IPS-15b (cell line): ENCODE results near the gene KDM2B.
A peak's percentile ranks its signal among the peaks of the same experiment; 100 is the strongest.

Experiments used
- H3K27me3 ChIP-seq: one replicate; pipeline ENCODE4 v1.6.1; 2013; ENCODE audit warnings: low read length; ENCODE audit not compliant: control insufficient read depth, insufficient read depth
- H3K36me3 ChIP-seq: one replicate; pipeline ENCODE4 v1.6.1; 2013; ENCODE audit warnings: low read length; ENCODE audit not compliant: control insufficient read depth, insufficient read depth
- H3K4me1 ChIP-seq: one replicate; pipeline ENCODE4 v1.6.1; 2013; ENCODE audit warnings: mild to moderate bottlenecking, low read length; ENCODE audit not compliant: control insufficient read depth, insufficient read depth
- H3K4me3 ChIP-seq: one replicate; pipeline ENCODE4 v1.5.1; 2013; ENCODE audit warnings: low read depth, low read length
- H3K9ac ChIP-seq: one replicate; pipeline ENCODE4 v1.6.1; 2013; ENCODE audit warnings: low read depth, mild to moderate bottlenecking, low read length
- H3K9me3 ChIP-seq: one replicate; pipeline ENCODE4 v1.6.1; 2013; ENCODE audit warnings: mild to moderate bottlenecking, low read length; ENCODE audit not compliant: control insufficient read depth, insufficient read depth

Gene KDM2B

GRCh38 chr12:121483949-121484348 is 96.9 kb downstream of the KDM2B start:
- H3K27me3 ChIP-seq, result no peaks in the 10 kb centered on the region
- H3K9ac ChIP-seq, result no peak overlapping the region
- H3K9me3 ChIP-seq, result no peaks in the 10 kb centered on the region
- peaks cover 11% of the 10 kb centered on the region for H3K36me3 ChIP-seq
- no peaks in the 10 kb centered on the region for H3K4me1 ChIP-seq
- H3K4me3 ChIP-seq, result no peak overlapping the region

GRCh38 chr12:121476477-121476876 is 104.3 kb downstream of the KDM2B start:
- Histone ChIP-seq H3K4me3 (no peak overlapping the region), H3K9ac (no peak overlapping the region), H3K27me3 (no peaks in the 10 kb centered on the region), H3K9me3 (no peaks in the 10 kb centered on the region), H3K4me1 (no peaks in the 10 kb centered on the region), H3K36me3 (no peaks in the 10 kb centered on the region)

DNA sequence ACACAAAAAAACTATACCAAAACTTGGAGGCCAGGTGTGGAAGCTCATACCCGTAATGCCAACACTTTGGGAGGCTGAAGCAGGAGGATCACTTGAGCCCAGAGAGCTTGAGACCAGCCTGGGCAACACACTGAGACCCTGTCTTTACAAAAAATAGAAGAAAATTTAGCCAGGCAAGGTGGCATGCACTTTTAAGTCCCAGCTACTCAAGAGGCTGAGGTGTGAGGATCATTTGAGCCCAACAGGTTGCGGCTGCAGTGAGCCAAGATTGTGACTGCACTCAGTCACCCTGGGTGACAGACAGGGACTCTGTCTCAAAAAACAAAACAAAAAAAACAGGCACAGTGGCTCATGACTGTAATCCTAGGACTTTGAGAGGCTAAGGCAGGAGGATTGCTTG is 105.5 kb downstream of the KDM2B start:
- H3K4me1 ChIP-seq, result no peaks in the 10 kb centered on the region
- H3K27me3 ChIP-seq, result no peaks in the 10 kb centered on the region
- H3K4me3 ChIP-seq, result no peak overlapping the region
- H3K9me3 ChIP-seq, result no peaks in the 10 kb centered on the region
- H3K9ac ChIP-seq, result no peak overlapping the region
- H3K36me3 ChIP-seq, result no peaks in the 10 kb centered on the region

- Histone ChIP-seq H3K4me1 (peaks cover 6% of the 10 kb centered on the region), H3K27me3 (no peaks in the 10 kb centered on the region)
Measured at GRCh38 chr12:121472150-121472905, 108.5 kb downstream of the KDM2B start.

GRCh38 chr12:121470751-121471150 is 110.1 kb downstream of the KDM2B start:
- Histone ChIP-seq H3K4me3 (no peak overlapping the region), H3K27me3 (no peaks in the 10 kb centered on the region), H3K36me3 (no peaks in the 10 kb centered on the region), H3K4me1 (peaks cover 11% of the 10 kb centered on the region), H3K9ac (no peak overlapping the region), H3K9me3 (no peaks in the 10 kb centered on the region)

More at GRCh38 chr12:121472150-121472905, 108.5 kb downstream of the KDM2B start:
- Histone ChIP-seq H3K4me3 (no peak overlapping the region), H3K36me3 (no peaks in the 10 kb centered on the region), H3K9ac (no peak overlapping the region), H3K9me3 (no peaks in the 10 kb centered on the region)

GRCh38 chr12:121468499-121468801 is 112.4 kb downstream of the KDM2B start:
- H3K9ac ChIP-seq, result no peak overlapping the region
- H3K9me3 ChIP-seq, result no peaks in the 10 kb centered on the region

DNA sequence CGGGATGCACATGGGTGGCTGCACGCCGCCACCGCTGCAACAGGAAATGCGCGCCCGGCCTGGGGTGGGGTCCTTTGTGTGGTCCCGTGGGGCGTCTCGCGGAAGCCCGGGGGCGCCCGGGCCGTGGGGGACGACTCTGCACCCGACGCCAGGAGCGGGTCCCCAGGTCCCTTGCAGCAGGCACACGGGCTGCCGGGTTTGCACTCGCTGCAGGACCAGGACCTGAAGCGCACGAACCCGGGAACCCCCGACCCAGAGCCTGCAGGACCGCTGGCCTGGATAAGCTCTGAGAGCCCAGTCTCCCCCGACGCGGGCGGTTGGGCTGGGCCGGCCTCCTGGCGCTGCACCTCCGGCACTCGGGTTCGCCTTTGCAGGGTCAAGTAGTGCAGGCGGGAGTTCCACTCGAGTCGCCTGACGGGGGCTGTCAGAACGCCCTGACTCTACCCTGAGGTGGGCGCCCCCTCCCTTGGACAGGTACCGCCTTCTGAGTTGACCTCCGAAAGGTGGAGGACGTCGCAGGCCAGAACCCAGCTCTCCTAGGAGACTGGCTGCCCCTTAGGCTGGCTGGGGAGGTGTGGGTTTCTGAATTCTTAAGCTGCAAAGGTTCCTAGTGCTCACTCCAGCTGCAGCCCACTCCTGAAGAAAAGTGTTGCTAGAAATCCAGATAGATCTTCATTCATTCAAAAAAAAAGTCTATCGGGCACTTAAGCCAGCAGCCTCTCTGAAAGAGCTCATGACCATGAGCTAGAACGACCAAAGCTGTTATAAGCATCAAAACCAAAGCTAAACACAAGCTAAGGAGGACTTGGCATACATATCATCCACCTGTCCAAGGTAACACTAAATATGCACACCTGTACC is 113.0 kb downstream of the KDM2B start:
- Histone ChIP-seq H3K9ac (no peak overlapping the region), H3K4me1 (peaks cover 13% of the 10 kb centered on the region), H3K27me3 (no peaks in the 10 kb centered on the region), H3K9me3 (no peaks in the 10 kb centered on the region), H3K4me3 (peak overlapping the region; percentile 55), H3K36me3 (peaks cover 4% of the 10 kb centered on the region)

More at GRCh38 chr12:121468499-121468801, 112.4 kb downstream of the KDM2B start:
- Histone ChIP-seq H3K36me3 (peaks cover 4% of the 10 kb centered on the region), H3K4me3 (no peak overlapping the region), H3K4me1 (peaks cover 13% of the 10 kb centered on the region), H3K27me3 (no peaks in the 10 kb centered on the region)

- no peaks in the 10 kb centered on the region for H3K27me3 ChIP-seq
- peak overlapping the region; percentile 55 for H3K4me3 ChIP-seq
- peaks cover 4% of the 10 kb centered on the region for H3K36me3 ChIP-seq
- no peak overlapping the region for H3K9ac ChIP-seq
- no peaks in the 10 kb centered on the region for H3K9me3 ChIP-seq
- H3K4me1 ChIP-seq, result peaks cover 13% of the 10 kb centered on the region
Measured at GRCh38 chr12:121466794-121467637, 113.8 kb downstream of the KDM2B start.

- Histone ChIP-seq H3K4me3 (peak overlapping the region; percentile 48), H3K27me3 (no peaks in the 10 kb centered on the region), H3K4me1 (peaks cover 13% of the 10 kb centered on the region), H3K36me3 (peaks cover 4% of the 10 kb centered on the region), H3K9ac (peak overlapping the region; percentile 47), H3K9me3 (no peaks in the 10 kb centered on the region)
Measured at GRCh38 chr12:121465921-121466793, 114.7 kb downstream of the KDM2B start.

DNA sequence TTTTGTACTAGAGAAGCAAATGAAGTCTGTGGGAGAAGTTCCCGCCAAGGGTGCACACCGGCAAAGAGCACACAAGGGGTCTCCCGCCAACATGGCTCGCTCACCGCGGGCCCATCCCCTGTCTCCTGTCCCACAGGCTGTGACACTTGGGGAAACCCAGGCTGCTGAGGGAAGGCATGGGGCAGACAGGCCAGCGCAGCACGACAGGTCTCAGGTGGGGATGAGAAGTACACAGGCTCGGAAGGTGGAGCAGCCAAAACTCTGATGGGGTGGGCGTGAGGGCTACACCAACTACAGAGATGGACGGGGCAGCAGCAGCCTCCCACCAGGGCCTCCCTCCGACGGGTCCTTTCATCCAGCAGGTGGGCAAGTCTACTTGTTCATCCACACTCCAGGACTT is 116.5 kb downstream of the KDM2B start:
- no peak overlapping the region for H3K4me3 ChIP-seq
- no peaks in the 10 kb centered on the region for H3K27me3 ChIP-seq
- H3K9ac ChIP-seq, result no peak overlapping the region
- no peaks in the 10 kb centered on the region for H3K9me3 ChIP-seq
- H3K4me1 ChIP-seq, result peaks cover 13% of the 10 kb centered on the region
- H3K36me3 ChIP-seq, result peaks cover 4% of the 10 kb centered on the region

DNA sequence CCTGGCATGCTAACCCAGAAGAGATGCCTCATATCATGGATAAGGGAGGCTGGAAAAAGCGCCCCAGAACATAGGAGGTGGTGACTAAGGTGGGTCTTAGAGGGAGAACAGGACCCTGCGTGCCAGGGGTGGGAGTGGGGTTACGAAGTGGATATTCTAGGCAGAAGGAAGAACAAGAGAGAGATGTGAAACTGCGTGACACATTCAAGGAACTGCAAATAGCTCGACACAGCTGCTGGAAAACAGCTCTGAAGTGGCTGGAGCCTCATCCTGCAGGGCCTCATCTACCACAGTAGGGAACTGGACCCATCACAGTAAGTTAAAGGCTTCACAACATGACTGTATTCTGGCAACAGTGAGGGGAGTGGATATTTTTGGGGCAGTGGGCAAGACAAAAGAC is 119.8 kb downstream of the KDM2B start:
- H3K9me3 ChIP-seq, result no peaks in the 10 kb centered on the region
- no peaks in the 10 kb centered on the region for H3K27me3 ChIP-seq
- H3K4me3 ChIP-seq, result no peak overlapping the region
- peaks cover 5% of the 10 kb centered on the region for H3K4me1 ChIP-seq
- no peak overlapping the region for H3K9ac ChIP-seq
- peaks cover 4% of the 10 kb centered on the region for H3K36me3 ChIP-seq
